ENCODE data around the gene RIMBP2.

DNA sequence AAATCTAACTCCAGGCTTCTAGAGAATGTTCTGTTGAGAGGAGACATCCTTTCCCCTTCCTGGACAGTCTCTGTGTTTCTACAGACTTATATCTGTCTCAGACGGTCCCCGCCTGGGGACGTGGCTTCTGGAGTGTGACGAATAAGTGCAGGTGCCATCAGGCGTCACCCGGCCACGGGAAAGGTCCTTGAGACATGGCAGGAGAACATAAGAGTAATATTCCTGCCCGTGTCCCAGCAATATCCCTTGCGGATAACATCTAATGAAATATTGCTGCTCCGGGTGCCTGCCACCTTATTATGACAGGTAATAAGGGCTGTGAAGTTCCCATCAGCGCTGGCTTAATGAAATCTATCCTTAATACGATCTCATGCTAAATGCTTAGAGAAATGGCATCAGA, 238.8 kb downstream of the RIMBP2 start:
- TF ChIP-seq, protein P1, sequence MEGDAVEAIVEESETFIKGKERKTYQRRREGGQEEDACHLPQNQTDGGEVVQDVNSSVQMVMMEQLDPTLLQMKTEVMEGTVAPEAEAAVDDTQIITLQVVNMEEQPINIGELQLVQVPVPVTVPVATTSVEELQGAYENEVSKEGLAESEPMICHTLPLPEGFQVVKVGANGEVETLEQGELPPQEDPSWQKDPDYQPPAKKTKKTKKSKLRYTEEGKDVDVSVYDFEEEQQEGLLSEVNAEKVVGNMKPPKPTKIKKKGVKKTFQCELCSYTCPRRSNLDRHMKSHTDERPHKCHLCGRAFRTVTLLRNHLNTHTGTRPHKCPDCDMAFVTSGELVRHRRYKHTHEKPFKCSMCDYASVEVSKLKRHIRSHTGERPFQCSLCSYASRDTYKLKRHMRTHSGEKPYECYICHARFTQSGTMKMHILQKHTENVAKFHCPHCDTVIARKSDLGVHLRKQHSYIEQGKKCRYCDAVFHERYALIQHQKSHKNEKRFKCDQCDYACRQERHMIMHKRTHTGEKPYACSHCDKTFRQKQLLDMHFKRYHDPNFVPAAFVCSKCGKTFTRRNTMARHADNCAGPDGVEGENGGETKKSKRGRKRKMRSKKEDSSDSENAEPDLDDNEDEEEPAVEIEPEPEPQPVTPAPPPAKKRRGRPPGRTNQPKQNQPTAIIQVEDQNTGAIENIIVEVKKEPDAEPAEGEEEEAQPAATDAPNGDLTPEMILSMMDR (conservative IDR thresholded peaks at IDR 0.05 in 1 of 2, IDR thresholded peaks at IDR 0.05 in 1 of 2; ENCODE audit: low read depth in 1 of 2, low read length in 2 of 2): no peak
- no peak for TF ChIP-seq EZH2 (IDR thresholded peaks at IDR 0.05; ENCODE audit: low read length, missing control alignments)

Data from fibroblast of lung (primary cell).